ENCODE results near the gene PKP3. TPM values are rescaled to one million over a fixed set of nuclear protein-coding genes. Genes with fewer than 3 reads are reported as not detected.

Gene PKP3
- polyA plus RNA-seq, 5 donors, result 9.5 to 17.4 (median 13.3) TPM

- DNase-seq, result no peak
These were observed 49.7 kb downstream of the PKP3 start for GRCh38 chr11:443542-444199.

- peak in 1 of 2 donors; percentile 19 for DNase-seq
These were observed 50.6 kb downstream of the PKP3 start for GRCh38 chr11:444396-445144.

- no peak for DNase-seq
These were observed 52.0 kb downstream of the PKP3 start for GRCh38 chr11:445765-446588.

GRCh38 chr11:446891-447290 lies 52.9 kb downstream of the PKP3 start:
- no peak for DNase-seq

- peak; percentile 92 for DNase-seq
These were observed 54.1 kb downstream of the PKP3 start for GRCh38 chr11:447923-448731.

- peak; percentile 93 to 94 for DNase-seq
These were observed 56.1 kb downstream of the PKP3 start, which contains the start of gene PTDSS2 for GRCh38 chr11:449889-450808. PTDSS2 (plus strand) TSS chr11:450279; CDS start chr11:450456, 177 bp downstream.

GRCh38 chr11:450809-451451 lies 56.9 kb downstream of the PKP3 start:
- DNase-seq, result peak; percentile 48 to 53

GRCh38 chr11:451738-452137 lies 57.7 kb downstream of the PKP3 start:
- no peak for DNase-seq

GRCh38 chr11:452203-452744 lies 58.3 kb downstream of the PKP3 start:
- no peak for DNase-seq

GRCh38 chr11:452916-453527 lies 59.0 kb downstream of the PKP3 start:
- DNase-seq, result no peak

GRCh38 chr11:453564-453963 lies 59.6 kb downstream of the PKP3 start:
- no peak for DNase-seq

- no peak for DNase-seq
These were observed 60.0 kb downstream of the PKP3 start for GRCh38 chr11:454043-454442.

Other genes starting within 250 kb of the PKP3 start
- not detected for gene SCGB1C1, start 201.1 kb upstream of the PKP3 start, polyA plus RNA-seq (ENCODE audit: insufficient read depth in 1 of 5, insufficient read length in 5 of 5, low replicate concordance in 1 of 5)
- gene BET1L, start 186.8 kb upstream of the PKP3 start, polyA plus RNA-seq (ENCODE audit: insufficient read depth in 1 of 5, insufficient read length in 5 of 5, low replicate concordance in 1 of 5), result 10 to 100 TPM; 32.2 to 54.4 (median 45.5) TPM
- 10 to 100 TPM; 60.3 to 94.1 (median 71.1) TPM for gene RIC8A, start 186.5 kb upstream of the PKP3 start, polyA plus RNA-seq (ENCODE audit: insufficient read depth in 1 of 5, insufficient read length in 5 of 5, low replicate concordance in 1 of 5)
- gene SIRT3, start 157.9 kb upstream of the PKP3 start, polyA plus RNA-seq (ENCODE audit: insufficient read depth in 1 of 5, insufficient read length in 5 of 5, low replicate concordance in 1 of 5), result 10 to 100 TPM; 24.6 to 35.2 (median 31.2) TPM
- 100 to 1,000 TPM; 131 to 161 (median 153) TPM for gene PSMD13, start 157.2 kb upstream of the PKP3 start, polyA plus RNA-seq (ENCODE audit: insufficient read depth in 1 of 5, insufficient read length in 5 of 5, low replicate concordance in 1 of 5)
- under 1 TPM in 3 of 5 donors, not detected in 2; 0.04 to 0.07 (median 0.06) TPM for gene NLRP6, start 115.8 kb upstream of the PKP3 start, polyA plus RNA-seq (ENCODE audit: insufficient read depth in 1 of 5, insufficient read length in 5 of 5, low replicate concordance in 1 of 5)
- gene PGGHG, start 105.1 kb upstream of the PKP3 start, polyA plus RNA-seq (ENCODE audit: insufficient read depth in 1 of 5, insufficient read length in 5 of 5, low replicate concordance in 1 of 5), result 10 to 100 TPM; 12.3 to 27.9 (median 18.1) TPM
- gene IFITM5, start 94.7 kb upstream of the PKP3 start, polyA plus RNA-seq (ENCODE audit: insufficient read depth in 1 of 5, insufficient read length in 5 of 5, low replicate concordance in 1 of 5), result under 1 TPM; 0.14 to 0.43 (median 0.33) TPM
- 100 to 1,000 TPM; 108 to 193 (median 143) TPM for gene IFITM2, start 86.4 kb upstream of the PKP3 start, polyA plus RNA-seq (ENCODE audit: insufficient read depth in 1 of 5, insufficient read length in 5 of 5, low replicate concordance in 1 of 5)
- gene IFITM1, start 80.2 kb upstream of the PKP3 start, polyA plus RNA-seq (ENCODE audit: insufficient read depth in 1 of 5, insufficient read length in 5 of 5, low replicate concordance in 1 of 5), result 10 to 100 TPM in 4 of 5 donors, 1 to 10 TPM in 1; 9.3 to 14.1 (median 13.2) TPM
- gene IFITM3, start 73.3 kb upstream of the PKP3 start, polyA plus RNA-seq (ENCODE audit: insufficient read depth in 1 of 5, insufficient read length in 5 of 5, low replicate concordance in 1 of 5), result 100 to 1,000 TPM; 255 to 655 (median 324) TPM
- gene B4GALNT4, start 24.7 kb upstream of the PKP3 start, polyA plus RNA-seq (ENCODE audit: insufficient read depth in 1 of 5, insufficient read length in 5 of 5, low replicate concordance in 1 of 5), result 10 to 100 TPM; 40.1 to 62.6 (median 57.2) TPM
- 10 to 100 TPM; 19.0 to 44.1 (median 33.8) TPM for gene SIGIRR, start 20.8 kb downstream of the PKP3 start, polyA plus RNA-seq (ENCODE audit: insufficient read depth in 1 of 5, insufficient read length in 5 of 5, low replicate concordance in 1 of 5)
- gene ANO9, start 47.8 kb downstream of the PKP3 start, polyA plus RNA-seq (ENCODE audit: insufficient read depth in 1 of 5, insufficient read length in 5 of 5, low replicate concordance in 1 of 5), result 1 to 10 TPM; 4.5 to 9.0 (median 6.8) TPM
- 10 to 100 TPM; 21.2 to 31.5 (median 25.8) TPM for gene PTDSS2, start 56.1 kb downstream of the PKP3 start, polyA plus RNA-seq (ENCODE audit: insufficient read depth in 1 of 5, insufficient read length in 5 of 5, low replicate concordance in 1 of 5)
- gene RNH1, start 113.0 kb downstream of the PKP3 start, polyA plus RNA-seq (ENCODE audit: insufficient read depth in 1 of 5, insufficient read length in 5 of 5, low replicate concordance in 1 of 5), result 100 to 1,000 TPM in 1 of 5 donors, 10 to 100 TPM in 4; 63.3 to 130 (median 87.3) TPM
- 10 to 100 TPM; 27.3 to 63.3 (median 38.2) TPM for gene HRAS, start 141.4 kb downstream of the PKP3 start, polyA plus RNA-seq (ENCODE audit: insufficient read depth in 1 of 5, insufficient read length in 5 of 5, low replicate concordance in 1 of 5)
- 1 to 10 TPM; 2.3 to 5.0 (median 3.3) TPM for gene LRRC56, start 143.3 kb downstream of the PKP3 start, polyA plus RNA-seq (ENCODE audit: insufficient read depth in 1 of 5, insufficient read length in 5 of 5, low replicate concordance in 1 of 5)
- 1 to 10 TPM; 1.6 to 4.9 (median 2.8) TPM for gene LMNTD2, start 166.5 kb downstream of the PKP3 start, polyA plus RNA-seq (ENCODE audit: insufficient read depth in 1 of 5, insufficient read length in 5 of 5, low replicate concordance in 1 of 5)
- gene RASSF7, start 166.8 kb downstream of the PKP3 start, polyA plus RNA-seq (ENCODE audit: insufficient read depth in 1 of 5, insufficient read length in 5 of 5, low replicate concordance in 1 of 5), result 10 to 100 TPM; 16.5 to 41.2 (median 27.6) TPM
- gene PHRF1, start 182.3 kb downstream of the PKP3 start, polyA plus RNA-seq (ENCODE audit: insufficient read depth in 1 of 5, insufficient read length in 5 of 5, low replicate concordance in 1 of 5), result 10 to 100 TPM; 16.0 to 28.3 (median 20.4) TPM
- 10 to 100 TPM in 3 of 5 donors, 1 to 10 TPM in 2; 6.9 to 19.1 (median 11.5) TPM for gene IRF7, start 221.7 kb downstream of the PKP3 start, polyA plus RNA-seq (ENCODE audit: insufficient read depth in 1 of 5, insufficient read length in 5 of 5, low replicate concordance in 1 of 5)
- gene CDHR5, start 230.7 kb downstream of the PKP3 start, polyA plus RNA-seq (ENCODE audit: insufficient read depth in 1 of 5, insufficient read length in 5 of 5, low replicate concordance in 1 of 5), result under 1 TPM; 0.20 to 0.86 (median 0.58) TPM
- 10 to 100 TPM in 1 of 5 donors, 1 to 10 TPM in 4; 1.2 to 14.9 (median 1.7) TPM for gene SCT, start 233.0 kb downstream of the PKP3 start, polyA plus RNA-seq (ENCODE audit: insufficient read depth in 1 of 5, insufficient read length in 5 of 5, low replicate concordance in 1 of 5)
- 1 to 10 TPM in 2 of 5 donors, under 1 TPM in 3; 0.21 to 1.5 (median 0.74) TPM for gene DRD4, start 243.1 kb downstream of the PKP3 start, polyA plus RNA-seq (ENCODE audit: insufficient read depth in 1 of 5, insufficient read length in 5 of 5, low replicate concordance in 1 of 5)